ENCODE measurements around the gene TANGO2. TPM values are rescaled to one million over a fixed set of nuclear protein-coding genes. Genes with fewer than 3 reads are reported as not detected.

Gene TANGO2
- polyA plus RNA-seq, 1 donor from 2014 or later, result 12.7 TPM

DNA sequence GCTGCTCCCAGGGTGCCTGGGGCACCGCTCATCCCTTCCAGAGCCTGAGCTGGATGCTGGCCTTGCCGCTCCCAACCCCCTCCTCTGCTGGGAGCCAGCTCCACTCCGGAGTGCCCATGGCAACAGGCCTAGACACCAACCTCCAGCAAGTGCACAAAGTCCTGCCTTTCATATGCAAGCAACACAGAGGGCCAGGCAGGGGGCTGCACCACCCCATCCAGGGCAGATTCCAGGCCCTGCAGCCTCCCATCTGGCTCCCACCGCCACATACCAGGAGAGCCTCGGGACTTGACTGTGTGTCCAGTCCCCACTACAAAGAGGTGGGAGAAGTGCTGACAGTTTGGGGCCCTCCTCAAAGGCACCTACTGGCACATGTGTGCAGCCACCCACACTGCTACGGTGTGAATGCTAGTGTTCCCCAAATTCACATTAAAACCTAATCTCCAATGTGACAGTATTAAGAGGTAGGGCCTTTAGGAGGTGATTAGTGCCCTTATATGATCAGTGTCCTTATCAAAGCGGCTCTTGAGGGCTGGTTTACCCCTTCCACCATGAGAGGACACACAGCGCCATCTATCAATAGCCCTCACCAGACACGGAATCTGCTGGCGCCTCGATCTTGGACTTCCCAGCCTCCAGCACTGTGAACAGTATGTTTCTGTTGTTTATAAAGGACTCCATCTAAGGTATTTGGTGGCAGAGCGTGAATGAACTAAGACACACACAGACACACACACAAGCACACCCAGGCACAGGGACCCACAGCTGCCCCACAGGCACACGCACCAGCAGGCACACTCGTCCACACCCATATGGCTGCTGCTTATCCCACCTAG, 20.4 kb upstream of the TANGO2 start:
- Histone ChIP-seq H3F3A (ENCODE audit: insufficient read depth, low read length, poor library complexity, severe bottlenecking) (no peaks in the 10 kb centered on the region), H3K27me3 (ENCODE audit: insufficient read depth, low read depth, low read length) (no peaks in the 10 kb centered on the region), H3K9me2 (ENCODE audit: insufficient read depth, low read length) (no peaks in the 10 kb centered on the region), H3K36me3 (ENCODE audit: insufficient read depth, low read length) (no peaks in the 10 kb centered on the region), H3K27ac (ENCODE audit: low read length) (no peak overlapping the region), H3K4me3 (ENCODE audit: low read length) (no peak overlapping the region), H3K79me2 (replicated peaks; ENCODE audit: insufficient read depth, low read length) (no peaks in the 10 kb centered on the region), H3K9me3 (ENCODE audit: low read length) (peaks cover 9% of the 10 kb centered on the region), H3K4me2 (ENCODE audit: low read length) (no peak overlapping the region), H4K20me1 (ENCODE audit: insufficient read depth) (no peaks in the 10 kb centered on the region), H3K9ac (ENCODE audit: low read length) (no peak overlapping the region), H2AFZ (ENCODE audit: low read depth, low read length) (no peak overlapping the region)
- TF ChIP-seq CTCF (IDR thresholded peaks at IDR 0.05; ENCODE audit: poor library complexity, severe bottlenecking) (no peak), POLR2AphosphoS5 (IDR thresholded peaks at IDR 0.05) (no peak), EZH2 (IDR thresholded peaks at IDR 0.05; ENCODE audit: borderline replicate concordance, insufficient read depth, low read length, poor library complexity, severe bottlenecking) (no peak), REST (IDR thresholded peaks at IDR 0.05; ENCODE audit: borderline replicate concordance) (no peak), MXI1 (conservative IDR thresholded peaks at IDR 0.05; ENCODE audit: poor library complexity, severe bottlenecking) (no peak), TAF1 (IDR thresholded peaks at IDR 0.05; ENCODE audit: low read depth) (no peak), RAD21 (conservative IDR thresholded peaks at IDR 0.05) (no peak), SMC3 (conservative IDR thresholded peaks at IDR 0.05; ENCODE audit: poor library complexity) (no peak), EP300 (conservative IDR thresholded peaks at IDR 0.05; ENCODE audit: poor library complexity, severe bottlenecking) (no peak)

DNA sequence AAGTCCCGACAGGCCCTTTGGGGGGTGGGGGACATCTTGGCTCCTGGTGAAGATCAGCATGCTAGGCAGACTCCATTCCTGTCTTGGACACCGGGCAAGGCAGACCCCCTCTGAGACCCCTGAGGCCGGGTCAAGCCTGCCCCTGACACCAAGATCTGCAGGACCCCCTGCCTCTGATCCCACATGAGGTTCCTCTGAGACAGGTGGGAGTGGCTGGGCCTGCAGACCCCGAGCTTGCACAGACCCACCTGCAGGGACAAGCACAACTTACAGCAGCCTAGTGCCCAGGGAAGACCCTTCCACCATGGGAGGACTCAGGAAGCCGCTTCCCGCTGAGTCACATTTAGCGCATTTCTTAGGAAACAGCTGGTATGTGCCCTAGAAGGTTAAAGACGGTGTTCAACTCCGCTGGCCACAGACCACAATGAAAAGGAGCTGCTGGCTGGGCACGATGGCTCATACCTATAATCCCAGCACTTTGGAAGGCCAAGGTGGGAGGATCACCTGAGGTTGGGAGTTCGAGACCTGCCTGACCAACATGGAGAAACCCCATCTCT, 19.8 kb upstream of the TANGO2 start:
- Histone ChIP-seq H2AFZ (ENCODE audit: low read depth, low read length) (no peak overlapping the region), H3K36me3 (ENCODE audit: insufficient read depth, low read length) (no peaks in the 10 kb centered on the region), H3K27me3 (ENCODE audit: insufficient read depth, low read depth, low read length) (no peaks in the 10 kb centered on the region), H3K79me2 (replicated peaks; ENCODE audit: insufficient read depth, low read length) (no peaks in the 10 kb centered on the region), H3K9me3 (ENCODE audit: low read length) (peaks cover 9% of the 10 kb centered on the region), H3K4me3 (ENCODE audit: low read length) (no peak overlapping the region), H3K27ac (ENCODE audit: low read length) (no peak overlapping the region), H3K9me2 (ENCODE audit: insufficient read depth, low read length) (no peaks in the 10 kb centered on the region), H3K4me2 (ENCODE audit: low read length) (no peak overlapping the region), H4K20me1 (ENCODE audit: insufficient read depth) (no peaks in the 10 kb centered on the region), H3K9ac (ENCODE audit: low read length) (no peak overlapping the region), H3F3A (ENCODE audit: insufficient read depth, low read length, poor library complexity, severe bottlenecking) (no peaks in the 10 kb centered on the region)
- TF ChIP-seq TAF1 (IDR thresholded peaks at IDR 0.05; ENCODE audit: low read depth) (no peak), RAD21 (conservative IDR thresholded peaks at IDR 0.05) (no peak), REST (IDR thresholded peaks at IDR 0.05; ENCODE audit: borderline replicate concordance) (no peak), EZH2 (IDR thresholded peaks at IDR 0.05; ENCODE audit: borderline replicate concordance, insufficient read depth, low read length, poor library complexity, severe bottlenecking) (no peak), POLR2AphosphoS5 (IDR thresholded peaks at IDR 0.05) (no peak), SMC3 (conservative IDR thresholded peaks at IDR 0.05; ENCODE audit: poor library complexity) (no peak), CTCF (IDR thresholded peaks at IDR 0.05; ENCODE audit: poor library complexity, severe bottlenecking) (no peak), MXI1 (conservative IDR thresholded peaks at IDR 0.05; ENCODE audit: poor library complexity, severe bottlenecking) (no peak), EP300 (conservative IDR thresholded peaks at IDR 0.05; ENCODE audit: poor library complexity, severe bottlenecking) (no peak)

Measured in neural cell (in vitro differentiated cells).